HG02938 (cell line): ENCODE measurements around the gene RAD54L.

Source experiments
- ATAC-seq: cut with Tn5 transposase; IDR thresholded peaks from one replicate; pipeline ENCODE4 v1.9.1; 2021; ENCODE audit warnings: mild to moderate bottlenecking, moderate library complexity; ENCODE audit not compliant: unreplicated experiment

The RAD54L gene

GRCh38 chr1:46284597-46285564, 37.3 kb downstream of the RAD54L start:
- no peak for ATAC-seq

- no peak for ATAC-seq
These were observed 38.3 kb downstream of the RAD54L start for GRCh38 chr1:46285730-46286477.

GRCh38 chr1:46288485-46289133, 41.0 kb downstream of the RAD54L start:
- no peak for ATAC-seq

- ATAC-seq: no peak
These were observed 41.6 kb downstream of the RAD54L start for GRCh38 chr1:46289134-46289494.

- no peak for ATAC-seq
These were observed 42.4 kb downstream of the RAD54L start for GRCh38 chr1:46289976-46290375.

- no peak for ATAC-seq
These were observed 47.7 kb downstream of the RAD54L start for GRCh38 chr1:46295306-46295705.

- ATAC-seq: no peak
These were observed 50.8 kb downstream of the RAD54L start for GRCh38 chr1:46298387-46298786.

GRCh38 chr1:46300673-46301405, 53.3 kb downstream of the RAD54L start:
- ATAC-seq: no peak

GRCh38 chr1:46301406-46301807, 53.8 kb downstream of the RAD54L start:
- no peak for ATAC-seq

- no peak for ATAC-seq
These were observed 54.5 kb downstream of the RAD54L start for GRCh38 chr1:46301808-46302640.

- no peak for ATAC-seq
These were observed 55.1 kb downstream of the RAD54L start for GRCh38 chr1:46302641-46303037.

GRCh38 chr1:46303038-46303871, 55.7 kb downstream of the RAD54L start, which contains the start of the genes LRRC41 and UQCRH:
LRRC41 (minus strand) TSS chr1:46303616; CDS start chr1:46303322, 294 bp downstream.
UQCRH (plus strand) TSS chr1:46303698; CDS start chr1:46303767, 69 bp downstream.
- peak; percentile 78 for ATAC-seq

GRCh38 chr1:46303872-46304326, 56.3 kb downstream of the RAD54L start:
- ATAC-seq: no peak

- ATAC-seq: no peak
These were observed 58.6 kb downstream of the RAD54L start for GRCh38 chr1:46306159-46306530.

- ATAC-seq: no peak
These were observed 62.0 kb downstream of the RAD54L start for GRCh38 chr1:46309401-46310159.

- no peak for ATAC-seq
These were observed 62.8 kb downstream of the RAD54L start for GRCh38 chr1:46310321-46310720.

- no peak for ATAC-seq
These were observed 68.3 kb downstream of the RAD54L start for GRCh38 chr1:46315669-46316403.
